NT2/D1 (cell line): ENCODE results near the gene FBLIM1.

Source experiments
- DNase-seq: peaks from one replicate; pipeline ENCODE4 v3.0.0-alpha.2; 2011; ENCODE audit warnings: low read depth, low spot score
- H3K27me3 ChIP-seq: 2 replicates; pipeline ENCODE4 v1.6.0; 2011; ENCODE audit warnings: mild to moderate bottlenecking; ENCODE audit not compliant: insufficient read length, insufficient read depth
- H3K36me3 ChIP-seq: 2 replicates; pipeline ENCODE4 v1.6.1; 2011; ENCODE audit warnings: mild to moderate bottlenecking, low read length, mixed read lengths; ENCODE audit not compliant: insufficient read depth, insufficient read length
- H3K4me1 ChIP-seq: 2 replicates; pipeline ENCODE4 v1.5.1; 2011; ENCODE audit not compliant: insufficient read depth, insufficient read length
- H3K4me3 ChIP-seq: 2 replicates; pipeline ENCODE4 v1.5.1; 2011; ENCODE audit warnings: low read depth; ENCODE audit not compliant: insufficient read length
- H3K9ac ChIP-seq: 2 replicates; pipeline ENCODE4 v1.6.0; 2011; ENCODE audit warnings: low read depth; ENCODE audit not compliant: insufficient read length
- H3K9me3 ChIP-seq: 2 replicates; pipeline ENCODE4 v1.5.1; 2011; ENCODE audit warnings: mild to moderate bottlenecking, low read length; ENCODE audit not compliant: insufficient read depth
- SUZ12 ChIP-seq: IDR thresholded peaks from 2 replicates; pipeline ENCODE4 v1.6.1; 2011; ENCODE audit not compliant: insufficient read length, insufficient read depth; ENCODE audit errors: extremely low read depth
- YY1 ChIP-seq: IDR thresholded peaks from 2 replicates; pipeline ENCODE4 v1.6.1; 2011; ENCODE audit not compliant: insufficient read length, insufficient read depth
- ZNF274 ChIP-seq: IDR thresholded peaks from 2 replicates; pipeline ENCODE4 v1.6.1; 2011; ENCODE audit warnings: mild to moderate bottlenecking, low read depth, low read length

The FBLIM1 gene

GRCh38 chr1:15764269-15764764, 5.7 kb downstream of the FBLIM1 start:
- TF ChIP-seq ZNF274 (no peak), YY1 (no peak), SUZ12 (no peak)
- no peaks in the 10 kb centered on the region for H3K27me3 ChIP-seq
- no peaks in the 10 kb centered on the region for H3K9me3 ChIP-seq
- no peak overlapping the region for H3K9ac ChIP-seq
- H3K4me1 ChIP-seq: peaks cover 17% of the 10 kb centered on the region
- no peak overlapping the region for H3K4me3 ChIP-seq
- peaks cover 43% of the 10 kb centered on the region for H3K36me3 ChIP-seq
- DNase-seq: no peak

GRCh38 chr1:15764890-15765289, 6.3 kb downstream of the FBLIM1 start:
- Histone ChIP-seq H3K4me3 (no peak overlapping the region), H3K9me3 (no peaks in the 10 kb centered on the region), H3K9ac (no peak overlapping the region), H3K27me3 (no peaks in the 10 kb centered on the region), H3K4me1 (peaks cover 17% of the 10 kb centered on the region), H3K36me3 (peaks cover 45% of the 10 kb centered on the region)
- no peak for DNase-seq
- TF ChIP-seq ZNF274 (no peak), SUZ12 (no peak), YY1 (no peak)

GRCh38 chr1:15765495-15766194, 7.0 kb downstream of the FBLIM1 start:
- Histone ChIP-seq H3K4me3 (no peak overlapping the region), H3K36me3 (peaks cover 52% of the 10 kb centered on the region), H3K4me1 (peaks cover 17% of the 10 kb centered on the region), H3K27me3 (no peaks in the 10 kb centered on the region), H3K9me3 (no peaks in the 10 kb centered on the region), H3K9ac (no peak overlapping the region)
- no peak for DNase-seq
- TF ChIP-seq ZNF274: no peak
- TF ChIP-seq SUZ12: no peak
- no peak for TF ChIP-seq YY1

- TF ChIP-seq YY1 (no peak), ZNF274 (no peak), SUZ12 (no peak)
- H3K4me3 ChIP-seq: no peak overlapping the region
- H3K4me1 ChIP-seq: peaks cover 14% of the 10 kb centered on the region
- DNase-seq: no peak
- peaks cover 69% of the 10 kb centered on the region for H3K36me3 ChIP-seq
- no peaks in the 10 kb centered on the region for H3K9me3 ChIP-seq
- H3K27me3 ChIP-seq: no peaks in the 10 kb centered on the region
- H3K9ac ChIP-seq: no peak overlapping the region
Observed at GRCh38 chr1:15767941-15768340, 9.3 kb downstream of the FBLIM1 start.

- TF ChIP-seq SUZ12 (no peak), ZNF274 (no peak), YY1 (no peak)
- Histone ChIP-seq H3K9ac (no peak overlapping the region), H3K36me3 (peaks cover 69% of the 10 kb centered on the region), H3K27me3 (no peaks in the 10 kb centered on the region), H3K4me3 (no peak overlapping the region), H3K9me3 (no peaks in the 10 kb centered on the region), H3K4me1 (peaks cover 14% of the 10 kb centered on the region)
- no peak for DNase-seq
Observed at GRCh38 chr1:15768388-15768787, 9.8 kb downstream of the FBLIM1 start.

- H3K4me1 ChIP-seq: peaks cover 5% of the 10 kb centered on the region
- H3K36me3 ChIP-seq: peaks cover 60% of the 10 kb centered on the region
- TF ChIP-seq ZNF274: no peak
- TF ChIP-seq SUZ12: no peak
- TF ChIP-seq YY1: no peak
- no peak overlapping the region for H3K4me3 ChIP-seq
- no peak overlapping the region for H3K9ac ChIP-seq
- no peak for DNase-seq
- no peaks in the 10 kb centered on the region for H3K27me3 ChIP-seq
- H3K9me3 ChIP-seq: no peaks in the 10 kb centered on the region
Observed at GRCh38 chr1:15770313-15770962, 11.8 kb downstream of the FBLIM1 start.

GRCh38 chr1:15771836-15772515, 13.4 kb downstream of the FBLIM1 start:
- no peak for DNase-seq
- Histone ChIP-seq H3K27me3 (no peaks in the 10 kb centered on the region), H3K36me3 (peaks cover 61% of the 10 kb centered on the region), H3K9me3 (no peaks in the 10 kb centered on the region), H3K9ac (no peak overlapping the region), H3K4me1 (peaks cover 5% of the 10 kb centered on the region), H3K4me3 (no peak overlapping the region)
- TF ChIP-seq ZNF274 (no peak), SUZ12 (no peak), YY1 (no peak)
